PC-9 (cell line): ENCODE measurements around the gene NDC1. TPM values are rescaled to one million over a fixed set of nuclear protein-coding genes. Genes with fewer than 3 reads are reported as not detected.

ENCODE experiments used
- BruUV-seq: library from RNA; stranded (reverse); fragments of 400-500 nt; replicated peaks from 2 replicates; lab custom pipeline; 2021; lab: Mats Ljungman, UMichigan
- CTCF ChIA-PET: fragments of 300-600 bp; sonication (Branson Sonifier 250); formaldehyde crosslinking; loops from one replicate; lab custom pipeline; 2022; ENCODE audit warnings: antibody characterized with exemption; lab: Charles Lee
- POLR2A ChIA-PET: fragments of 300-600 bp; sonication (Branson Sonifier 250); formaldehyde crosslinking; loops from one replicate; lab custom pipeline; 2022; ENCODE audit warnings: antibody characterized with exemption; ENCODE audit not compliant: unreplicated experiment; lab: Charles Lee
- DNase-seq, 2 experiments: peaks; one replicate each; pipeline versions ENCODE4 v3.0.0 to v3.0.0-alpha.2; 2015 to 2022; ENCODE audit warnings: mixed read lengths in 1 of 2
- H2AFZ ChIP-seq: fragments of 200-600 bp; sonication (generic); 2 replicates; pipeline ENCODE4 v1.8.1; 2017; ENCODE audit warnings: antibody characterized with exemption
- H3F3A ChIP-seq: fragments of 200-600 bp; sonication (generic); 2 replicates; pipeline ENCODE4 v1.8.1; 2017; ENCODE audit warnings: antibody characterized with exemption, mild to moderate bottlenecking, low read depth; ENCODE audit not compliant: insufficient read depth
- H3K27ac ChIP-seq: fragments of 200-600 bp; sonication (generic); 2 replicates; pipeline ENCODE4 v1.6.1; 2016; ENCODE audit warnings: mixed run types
- H3K27me3 ChIP-seq: fragments of 200-600 bp; sonication (generic); 2 replicates; pipeline ENCODE4 v1.6.1; 2016; ENCODE audit warnings: low read depth, mixed run types; ENCODE audit not compliant: insufficient read depth
- H3K36me3 ChIP-seq: fragments of 200-600 bp; sonication (generic); 2 replicates; pipeline ENCODE4 v1.6.1; 2016; ENCODE audit warnings: low read depth, mixed run types
- H3K4me1 ChIP-seq: fragments of 200-600 bp; sonication (generic); replicated peaks from 2 replicates; pipeline ENCODE4 v1.6.1; 2016; ENCODE audit warnings: mixed run types; ENCODE audit not compliant: insufficient read depth
- H3K4me2 ChIP-seq: fragments of 200-600 bp; sonication (generic); 2 replicates; pipeline ENCODE4 v1.6.1; 2017; ENCODE audit warnings: mixed run types
- H3K4me3 ChIP-seq: fragments of 200-600 bp; sonication (generic); 2 replicates; pipeline ENCODE4 v1.6.1; 2016; ENCODE audit warnings: mixed run types
- H3K79me2 ChIP-seq: fragments of 200-600 bp; sonication (generic); 2 replicates; pipeline ENCODE4 v1.6.1; 2017; ENCODE audit warnings: low read depth, mixed run types
- H3K9me2 ChIP-seq: fragments of 200-600 bp; sonication (generic); 2 replicates; pipeline ENCODE4 v1.8.1; 2017; ENCODE audit warnings: mild to moderate bottlenecking; ENCODE audit not compliant: insufficient read depth
- H3K9me3 ChIP-seq: fragments of 200-600 bp; sonication (generic); 2 replicates; pipeline ENCODE4 v1.8.1; 2016; ENCODE audit warnings: low read depth; ENCODE audit not compliant: insufficient read depth
- H4K20me1 ChIP-seq: fragments of 200-600 bp; sonication (generic); 2 replicates; pipeline ENCODE4 v1.8.1; 2017; ENCODE audit not compliant: insufficient read depth
- CTCF ChIP-seq: fragments of 200-600 bp; sonication (generic); conservative IDR thresholded peaks from 2 replicates; pipeline ENCODE4 v1.6.1; 2017; ENCODE audit warnings: mixed run types, antibody characterized with exemption, mild to moderate bottlenecking, moderate library complexity
- EZH2 ChIP-seq: fragments of 200-600 bp; sonication (generic); IDR thresholded peaks from 2 replicates; pipeline ENCODE4 v1.8.0; 2017; ENCODE audit warnings: antibody characterized with exemption, low read depth
- intact Hi-C: fragments of 100-400 bp; cut with micrococcal nuclease; formaldehyde crosslinking; loops from one replicate; pipeline ENCODE4 v1.10.0; 2022; ENCODE audit not compliant: unreplicated experiment
- total RNA-seq: library from RNA; stranded (reverse); gene quantifications from 2 replicates; pipeline ENCODE4 v1.2.3, GENCODE V29; 2021

The NDC1 gene
- total RNA-seq, 1 experiment from 2014 or later: 47.6 TPM

GRCh38 chr1:53825306-53825705 is 12.8 kb downstream of the NDC1 start:
- Histone ChIP-seq H3K4me3 (no peak overlapping the region), H3K9me3 (no peaks in the 10 kb centered on the region), H3K27ac (no peak overlapping the region), H2AFZ (no peak overlapping the region), H4K20me1 (no peaks in the 10 kb centered on the region), H3K9me2 (no peaks in the 10 kb centered on the region), H3K4me1 (no peaks in the 10 kb centered on the region), H3K4me2 (no peak overlapping the region), H3F3A (no peaks in the 10 kb centered on the region), H3K27me3 (no peaks in the 10 kb centered on the region), H3K36me3 (peaks cover 30% of the 10 kb centered on the region), H3K79me2 (0 out of 2 replicates have a peak, but pooled peaks cover 7% of the 10 kb centered on the region)
- ChIA-PET POLR2A (no interaction called here), CTCF (no interaction called here)
- intact Hi-C loops: no loop called here
- no peak for TF ChIP-seq CTCF
- DNase-seq: no peak
- no TSS peak for BruUV-seq

- H2AFZ ChIP-seq: no peak overlapping the region
- no peaks in the 10 kb centered on the region for H3K9me3 ChIP-seq
- no peak for TF ChIP-seq EZH2
- no peak for TF ChIP-seq CTCF
- H3K4me1 ChIP-seq: no peaks in the 10 kb centered on the region
- ChIA-PET CTCF (no interaction called here), POLR2A (interaction anchor here (0.7 kb wide), 1 partner anchor 446 kb away, joined by 8 read pairs; no protein-coding TSS in a partner anchor)
- no peak overlapping the region for H3K4me2 ChIP-seq
- no peaks in the 10 kb centered on the region for H3K27me3 ChIP-seq
- no peaks in the 10 kb centered on the region for H3K9me2 ChIP-seq
- peak in 1 of 2 experiments; percentile 60 for DNase-seq
- no peaks in the 10 kb centered on the region for H4K20me1 ChIP-seq
- peaks cover 27% of the 10 kb centered on the region for H3K36me3 ChIP-seq
- H3K79me2 ChIP-seq: peaks cover 12% of the 10 kb centered on the region; the same call in 1 of the 2 replicates
- no peak overlapping the region for H3K4me3 ChIP-seq
- intact Hi-C loops: no loop called here
- BruUV-seq: no TSS peak
- H3K27ac ChIP-seq: no peak overlapping the region
- H3F3A ChIP-seq: no peaks in the 10 kb centered on the region; the same call in none of the 2 replicates
Observed at GRCh38 chr1:53822931-53823330, 15.2 kb downstream of the NDC1 start.

GRCh38 chr1:53821380-53821779 is 16.7 kb downstream of the NDC1 start:
- CTCF ChIA-PET: no interaction called here

More at GRCh38 chr1:53821380-53821779, 16.7 kb downstream of the NDC1 start:
- no peak overlapping the region for H3K27ac ChIP-seq
- H3K9me2 ChIP-seq: no peaks in the 10 kb centered on the region
- TF ChIP-seq CTCF: no peak
- TF ChIP-seq EZH2: no peak
- H4K20me1 ChIP-seq: no peaks in the 10 kb centered on the region
- H3K4me1 ChIP-seq: no peaks in the 10 kb centered on the region
- H3K9me3 ChIP-seq: no peaks in the 10 kb centered on the region
- H3F3A ChIP-seq: no peaks in the 10 kb centered on the region; the same call in none of the 2 replicates
- intact Hi-C loops: no loop called here
- no peak for DNase-seq
- H3K4me2 ChIP-seq: no peak overlapping the region
- H3K27me3 ChIP-seq: no peaks in the 10 kb centered on the region
- POLR2A ChIA-PET: interaction anchor here (0.6 kb wide), 1 partner anchor 79 kb away, joined by 3 read pairs; no protein-coding TSS in a partner anchor
- BruUV-seq: no TSS peak
- peaks cover 28% of the 10 kb centered on the region for H3K36me3 ChIP-seq
- no peak overlapping the region for H2AFZ ChIP-seq
- H3K4me3 ChIP-seq: no peak overlapping the region
- peaks cover 12% of the 10 kb centered on the region; the same call in 1 of the 2 replicates for H3K79me2 ChIP-seq
